HG03025 (cell line): ENCODE data around the gene NUP188.

ENCODE experiments used
- ATAC-seq: cut with Tn5 transposase; IDR thresholded peaks from one replicate; pipeline ENCODE4 v1.9.1; 2021; ENCODE audit warnings: mild to moderate bottlenecking, moderate library complexity; ENCODE audit not compliant: unreplicated experiment, low FRiP score

Gene NUP188

DNA sequence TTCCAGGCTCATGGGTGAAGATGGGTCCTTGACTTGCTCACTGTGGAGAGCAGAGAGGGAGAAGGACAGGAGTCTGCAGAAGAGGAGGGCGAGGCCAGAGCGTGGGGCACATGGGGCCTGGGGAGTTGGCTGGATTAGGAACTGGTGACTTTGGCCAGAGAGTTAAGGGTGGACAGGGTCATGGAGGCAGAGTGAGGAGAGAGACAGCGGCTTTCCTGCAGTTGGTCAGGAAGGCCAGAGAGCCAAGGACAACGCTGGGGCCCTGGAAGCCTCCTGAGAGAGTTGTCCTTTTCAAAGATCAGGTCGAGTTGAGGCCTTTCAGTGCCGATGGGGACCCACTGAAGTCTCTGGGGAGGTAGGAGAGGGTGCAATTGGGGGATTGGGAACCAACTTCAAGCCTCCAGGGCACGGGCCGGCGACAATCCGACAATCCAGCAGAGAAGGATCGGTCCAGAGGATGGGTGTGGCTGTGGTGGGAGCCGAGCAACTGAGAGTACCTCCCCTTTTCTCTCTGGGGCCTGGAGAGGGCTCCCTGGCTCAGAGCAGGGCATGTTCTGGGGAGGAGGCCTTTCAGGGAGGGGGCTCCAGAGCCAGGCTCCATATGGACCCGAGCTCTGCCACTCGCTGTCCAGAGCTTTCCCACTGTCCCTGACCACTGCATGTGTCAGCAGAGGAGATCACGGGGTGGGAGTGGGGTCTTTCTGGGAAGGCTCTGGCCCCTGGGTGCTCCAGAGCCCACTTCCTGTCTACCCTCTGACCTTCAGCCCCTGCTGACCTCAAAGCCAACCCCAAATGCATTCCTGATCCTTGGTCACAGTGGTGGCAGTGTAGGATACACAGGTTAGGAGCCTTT, 34.2 kb upstream of the NUP188 start:
- no peak for ATAC-seq

DNA sequence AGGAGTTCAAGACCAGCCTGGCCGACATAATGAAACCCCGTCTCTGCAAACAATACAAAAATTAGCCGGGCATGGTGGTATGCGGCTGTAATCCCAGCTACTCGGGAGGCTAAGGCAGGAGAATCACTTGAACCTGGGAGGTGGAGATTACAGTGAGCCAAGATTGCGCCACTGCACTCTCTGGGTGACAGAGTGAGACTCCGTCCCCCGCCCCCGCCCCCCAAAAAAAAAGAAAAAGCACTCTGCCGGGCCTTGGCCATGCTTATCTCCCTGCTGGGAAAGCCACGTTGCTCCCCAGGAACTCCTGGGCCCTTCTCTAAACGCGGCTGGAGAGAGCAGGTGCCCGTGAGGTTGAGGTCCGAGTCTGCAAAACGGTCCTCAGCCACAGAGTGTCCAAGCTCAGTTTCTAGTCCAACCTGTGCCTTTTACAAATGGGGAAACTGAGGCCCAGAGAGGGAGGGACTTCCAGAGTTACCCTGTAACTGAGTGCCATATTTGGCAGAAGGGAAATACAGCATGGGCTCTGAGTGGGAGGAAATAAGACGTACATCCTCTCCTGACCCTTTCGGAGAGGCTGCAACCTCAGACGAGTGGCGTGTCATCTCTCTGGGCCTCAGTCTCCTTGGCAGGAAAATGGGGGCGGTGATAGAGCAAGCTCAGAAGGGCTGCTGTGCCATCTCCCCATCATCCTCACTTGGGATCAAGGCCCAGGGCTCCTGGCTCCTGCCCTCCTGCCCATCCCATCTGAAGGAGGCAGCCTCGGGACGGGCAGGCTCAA, 33.3 kb upstream of the NUP188 start:
- no peak for ATAC-seq

DNA sequence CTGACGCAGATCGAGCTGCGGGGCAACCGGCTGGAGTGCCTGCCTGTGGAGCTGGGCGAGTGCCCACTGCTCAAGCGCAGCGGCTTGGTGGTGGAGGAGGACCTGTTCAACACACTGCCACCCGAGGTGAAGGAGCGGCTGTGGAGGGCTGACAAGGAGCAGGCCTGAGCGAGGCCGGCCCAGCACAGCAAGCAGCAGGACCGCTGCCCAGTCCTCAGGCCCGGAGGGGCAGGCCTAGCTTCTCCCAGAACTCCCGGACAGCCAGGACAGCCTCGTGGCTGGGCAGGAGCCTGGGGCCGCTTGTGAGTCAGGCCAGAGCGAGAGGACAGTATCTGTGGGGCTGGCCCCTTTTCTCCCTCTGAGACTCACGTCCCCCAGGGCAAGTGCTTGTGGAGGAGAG, 31.3 kb upstream of the NUP188 start:
- no peak for ATAC-seq

DNA sequence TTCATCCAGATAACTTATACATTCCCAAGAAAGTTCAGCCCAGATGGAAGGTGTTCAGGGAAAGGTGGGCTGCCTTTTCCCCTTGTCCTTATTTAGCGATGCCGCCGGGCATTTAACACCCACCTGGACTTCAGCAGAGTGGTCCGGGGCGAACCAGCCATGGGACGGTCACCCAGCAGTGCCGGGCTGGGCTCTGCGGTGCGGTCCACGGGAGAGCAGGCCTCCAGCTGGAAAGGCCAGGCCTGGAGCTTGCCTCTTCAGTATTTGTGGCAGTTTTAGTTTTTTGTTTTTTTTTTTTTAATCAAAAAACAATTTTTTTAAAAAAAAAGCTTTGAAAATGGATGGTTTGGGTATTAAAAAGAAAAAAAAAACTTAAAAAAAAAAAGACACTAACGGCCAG, 30.8 kb upstream of the NUP188 start:
- no peak for ATAC-seq

- ATAC-seq: no peak
Observed at GRCh38 chr9:128917151-128917849, 30.2 kb upstream of the NUP188 start.

DNA sequence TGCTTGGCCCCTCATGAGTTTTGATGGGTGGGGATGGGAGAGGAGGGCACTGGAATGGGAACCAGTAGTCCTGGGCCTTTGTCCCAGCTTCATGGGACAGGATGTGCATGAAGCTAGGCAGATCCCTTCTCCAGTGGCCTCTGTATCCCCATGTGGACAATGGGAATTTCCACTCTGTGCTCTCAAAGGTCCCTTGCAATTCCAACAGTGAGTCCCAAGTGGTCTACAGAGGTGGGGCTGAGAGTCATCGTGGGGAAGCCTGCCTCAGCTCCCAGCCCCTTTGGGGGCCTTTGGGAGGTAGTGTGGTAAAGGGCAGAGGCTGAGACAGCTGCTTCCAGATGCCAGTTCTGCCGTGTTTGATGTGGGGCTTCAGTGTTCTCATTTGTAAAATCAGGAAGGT, 28.6 kb upstream of the NUP188 start:
- ATAC-seq: no peak

GRCh38 chr9:128919402-128920089, 28.0 kb upstream of the NUP188 start:
- ATAC-seq: no peak

DNA sequence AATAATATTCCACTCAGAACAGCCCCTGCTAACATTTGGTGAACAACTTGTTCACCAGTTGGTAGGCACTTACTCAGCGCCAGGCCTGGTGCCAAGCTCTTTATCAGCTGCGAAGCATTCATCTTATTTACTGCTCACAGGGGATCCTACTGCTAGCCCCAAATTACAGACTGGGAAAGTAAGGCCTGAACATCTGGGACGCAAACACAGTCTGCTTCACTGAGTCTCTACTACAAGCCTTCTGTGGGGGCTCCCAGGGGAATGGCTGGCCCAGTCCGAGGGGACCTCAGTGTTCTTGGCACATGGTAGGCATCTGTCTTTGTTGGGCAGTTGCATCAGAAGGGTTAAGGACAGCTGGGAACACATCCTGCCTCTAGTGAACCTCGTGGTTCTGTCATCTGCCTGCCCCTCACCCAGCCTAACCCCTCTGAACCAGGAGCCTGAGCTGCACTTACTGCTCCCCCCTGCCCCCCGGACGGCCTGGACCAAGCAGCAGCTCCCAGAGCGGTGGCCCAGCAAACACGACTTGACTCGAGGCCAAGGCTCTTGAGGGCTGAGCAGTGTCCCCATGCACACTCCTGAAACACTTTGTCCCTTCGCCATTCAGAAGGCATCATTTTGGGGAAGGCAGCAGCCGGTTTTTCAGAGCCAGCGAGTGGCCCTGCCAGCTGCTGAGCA, 27.0 kb upstream of the NUP188 start, which contains the start of gene PHYHD1:
Gene PHYHD1, plus strand, starts transcription at position 602 of the 678 bp plus-strand sequence. CDS start 1,342 bp downstream, outside the sequence.
- no peak for ATAC-seq

DNA sequence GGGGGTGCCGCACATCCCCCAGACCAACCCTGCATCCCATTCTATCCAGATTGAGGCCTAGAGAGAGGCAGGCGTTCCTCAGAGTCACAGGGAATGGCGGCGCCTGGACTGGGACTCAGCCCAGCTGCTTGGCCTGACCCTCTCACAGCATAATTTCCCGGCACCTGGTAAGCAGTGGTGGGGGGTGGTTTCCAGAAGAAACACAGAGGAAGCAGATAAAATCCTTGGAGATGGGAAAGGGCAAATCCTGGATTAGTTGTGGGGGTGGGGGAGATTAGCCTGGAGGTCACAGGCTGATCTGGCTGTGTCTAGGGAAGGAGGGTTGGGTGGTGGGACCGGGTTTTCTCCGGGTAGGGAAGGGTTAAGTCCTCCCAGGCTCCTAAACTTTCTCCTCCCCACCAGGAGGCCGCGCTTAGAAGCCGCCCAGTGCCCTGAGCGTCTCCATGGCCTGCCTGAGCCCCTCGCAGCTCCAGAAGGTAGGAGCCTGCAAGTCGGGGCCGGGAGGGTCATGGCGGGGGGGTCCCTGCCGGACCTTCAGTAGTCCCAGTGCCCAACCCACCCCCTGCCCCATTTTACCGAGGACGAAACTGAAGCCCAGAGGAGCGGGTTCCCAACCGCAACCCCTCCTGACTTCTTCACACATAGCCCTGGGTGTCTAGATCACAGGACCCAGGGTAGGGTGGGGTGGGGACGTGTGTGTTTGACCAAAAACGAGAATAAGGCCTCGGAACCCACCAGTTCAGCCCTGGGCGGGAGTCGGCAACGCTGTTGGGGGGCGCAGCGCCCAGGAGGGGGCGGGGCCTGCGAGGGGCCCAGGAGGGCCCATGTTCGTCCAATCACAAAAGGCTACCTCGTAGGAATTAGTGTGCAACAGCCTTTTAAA, 25.4 kb upstream of the NUP188 start:
- no peak for ATAC-seq

DNA sequence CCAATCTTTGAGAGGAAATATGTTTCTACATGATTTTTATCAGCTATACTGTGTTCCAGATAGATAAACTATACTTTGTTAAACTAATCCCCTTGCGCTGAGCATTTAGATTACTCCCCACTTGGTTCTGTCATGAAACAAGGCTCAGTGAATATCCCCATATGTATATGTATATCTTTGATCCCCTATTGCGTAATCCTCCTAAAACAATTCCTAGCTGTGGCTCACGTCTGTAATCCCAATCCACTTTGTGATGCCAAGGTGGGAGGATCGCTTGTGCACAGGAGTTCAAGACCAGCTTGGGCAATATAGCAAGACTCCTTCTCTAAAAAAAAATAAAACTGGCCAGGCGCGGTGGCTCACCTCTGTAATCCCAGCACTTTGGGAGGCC, 24.0 kb upstream of the NUP188 start:
- no peak for ATAC-seq

GRCh38 chr9:128927731-128928411, 19.6 kb upstream of the NUP188 start:
- ATAC-seq: no peak

DNA sequence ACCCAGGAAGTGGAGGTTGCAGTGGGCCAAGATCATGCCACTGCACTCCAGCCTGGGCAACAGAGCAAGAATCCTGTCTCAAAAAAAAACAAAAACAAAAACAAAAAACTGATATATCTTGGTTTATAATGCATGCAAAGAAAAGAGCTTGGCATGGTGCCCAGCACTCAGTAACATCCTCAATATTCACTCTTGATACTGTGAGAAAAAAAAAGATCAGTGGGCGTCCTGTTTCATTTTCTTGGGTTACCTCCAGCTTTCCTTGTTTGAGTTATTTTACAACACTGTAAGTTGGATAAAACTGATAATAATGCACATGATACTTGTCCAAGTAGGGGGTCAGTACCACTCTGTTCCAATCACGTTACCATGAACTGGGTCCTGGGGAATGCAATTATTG, 18.9 kb upstream of the NUP188 start:
- no peak for ATAC-seq

- ATAC-seq: no peak
Observed at GRCh38 chr9:128929560-128929959, 17.9 kb upstream of the NUP188 start.

- no peak for ATAC-seq
Observed at GRCh38 chr9:128933731-128934130, 13.8 kb upstream of the NUP188 start.

- no peak for ATAC-seq
Observed at GRCh38 chr9:128936171-128936865, 11.2 kb upstream of the NUP188 start.

- ATAC-seq: no peak
Observed at GRCh38 chr9:128937310-128938165, 10.0 kb upstream of the NUP188 start.
